HepG2 (cell line): ENCODE data around the gene MYCBP2. TPM values are rescaled to one million over a fixed set of nuclear protein-coding genes. Genes with fewer than 3 reads are reported as not detected.

ENCODE experiments used
- DMAP1 ChIP-seq: IDR thresholded peaks from 2 replicates; pipeline ENCODE4 v1.6.1; 2016
- ELF4 ChIP-seq: sonication (generic); formaldehyde crosslinking; IDR thresholded peaks from 2 replicates; pipeline ENCODE4 v1.5.0; 2020; ENCODE audit warnings: missing genetic modification reagents, mild to moderate bottlenecking, moderate library complexity, borderline replicate concordance
- FOSL1 ChIP-seq: sonication (generic); formaldehyde crosslinking; IDR thresholded peaks from 2 replicates; pipeline ENCODE4 v1.9.0; 2021; ENCODE audit warnings: missing genetic modification reagents, borderline replicate concordance
- FOXJ3 ChIP-seq: sonication (generic); formaldehyde crosslinking; IDR thresholded peaks from 2 replicates; pipeline ENCODE4 v1.4.0; 2020; ENCODE audit warnings: missing genetic modification reagents, mild to moderate bottlenecking, borderline replicate concordance
- GABPB1 ChIP-seq: IDR thresholded peaks from 2 replicates; pipeline ENCODE4 v1.6.1; 2016; ENCODE audit warnings: mild to moderate bottlenecking, missing genetic modification reagents, moderate library complexity, missing compliant biosample characterization
- HOXD1 ChIP-seq: sonication (generic); formaldehyde crosslinking; IDR thresholded peaks from 2 replicates; pipeline ENCODE4 v1.5.0; 2020; ENCODE audit warnings: missing genetic modification reagents
- JUN ChIP-seq: sonication (generic); formaldehyde crosslinking; IDR thresholded peaks from 2 replicates; pipeline ENCODE4 v1.4.0; 2020; ENCODE audit warnings: mild to moderate bottlenecking, missing genetic modification reagents
- MEIS2 ChIP-seq: sonication (generic); formaldehyde crosslinking; IDR thresholded peaks from 2 replicates; pipeline ENCODE4 v1.9.0; 2021; ENCODE audit warnings: mild to moderate bottlenecking, missing genetic modification reagents
- PCBP1 ChIP-seq: fragments of 200-400 bp; formaldehyde crosslinking; IDR thresholded peaks from 2 replicates; pipeline ENCODE4 v1.6.1; 2017; ENCODE audit warnings: mild to moderate bottlenecking, low read depth, low read length, borderline replicate concordance
- PHF21A ChIP-seq: sonication (generic); formaldehyde crosslinking; IDR thresholded peaks from 2 replicates; pipeline ENCODE4 v1.5.0; 2020; ENCODE audit warnings: mild to moderate bottlenecking, missing genetic modification reagents
- PHF8 ChIP-seq: sonication (generic); formaldehyde crosslinking; IDR thresholded peaks from 2 replicates; pipeline ENCODE4 v1.5.0; 2020; ENCODE audit warnings: missing genetic modification reagents
- SALL2 ChIP-seq: sonication (generic); formaldehyde crosslinking; IDR thresholded peaks from 2 replicates; pipeline ENCODE4 v1.8.1; 2023; ENCODE audit warnings: mild to moderate bottlenecking, missing genetic modification reagents, inconsistent platforms
- SATB2 ChIP-seq: sonication (generic); formaldehyde crosslinking; IDR thresholded peaks from 2 replicates; pipeline ENCODE4 v1.5.0; 2020; ENCODE audit warnings: missing genetic modification reagents
- SYNCRIP ChIP-seq: fragments of 200-400 bp; formaldehyde crosslinking; IDR thresholded peaks from 2 replicates; pipeline ENCODE4 v1.6.1; 2018; ENCODE audit warnings: mild to moderate bottlenecking, low read depth, low read length; ENCODE audit not compliant: insufficient read depth
- TEAD3 ChIP-seq: optimal IDR thresholded peaks from 2 replicates; pipeline ENCODE3; 2016; ENCODE audit warnings: borderline replicate concordance
- ZNF207 ChIP-seq: fragments of 450-650 bp; IDR thresholded peaks from 2 replicates; pipeline ENCODE4 v1.6.1; 2016; ENCODE audit warnings: antibody characterized with exemption, borderline replicate concordance
- ZNF552 ChIP-seq: sonication (generic); formaldehyde crosslinking; IDR thresholded peaks from 2 replicates; pipeline ENCODE4 v1.9.0; 2022; ENCODE audit warnings: missing genetic modification reagents, mild to moderate bottlenecking, borderline replicate concordance
- polyA plus RNA-seq, 8 experiments: library from polyadenylated mRNA; depleted of rRNA in 3 of 8; stranded (reverse) in 7 of 8; unstranded in 1 of 8; fragments of >200 nt; fragmentation: Illumina TruSeq in 4 of 8; extraction: Trizol in 4 of 8; gene quantifications; 2 replicates each; pipeline versions ENCODE4 v1.2.1 to v1.2.3, GENCODE V29; 2011 to 2016; ENCODE audit warnings: low read depth in 4 of 8, missing spikeins in 1 of 8, mixed read lengths in 1 of 8; ENCODE audit not compliant: insufficient read depth in 1 of 8
- total RNA-seq, 5 experiments: library from RNA; depleted of rRNA; stranded (reverse); fragments of >200 nt; fragmentation: Illumina TruSeq; extraction: Trizol; gene quantifications; 2 replicates each; pipeline ENCODE4 v1.2.3, GENCODE V29; 2016; ENCODE audit warnings: low read depth in 1 of 5
- TF ChIP-seq, protein P1 (sequence below), 2 experiments: IDR thresholded peaks; 2 replicates each; pipeline ENCODE4 v1.6.1; 2011 to 2012; ENCODE audit warnings: low read length in 2 of 2, borderline replicate concordance in 1 of 2, low read depth in 1 of 2, mild to moderate bottlenecking in 1 of 2, moderate library complexity in 1 of 2
- TF ChIP-seq, protein P2 (sequence below): sonication (generic); formaldehyde crosslinking; IDR thresholded peaks from 2 replicates; pipeline ENCODE4 v1.4.0; 2020; ENCODE audit warnings: missing genetic modification reagents, low read depth, mild to moderate bottlenecking, borderline replicate concordance
- TF ChIP-seq, protein P3 (sequence below): sonication (generic); formaldehyde crosslinking; IDR thresholded peaks from 2 replicates; pipeline ENCODE4 v1.4.0; 2020; ENCODE audit warnings: missing genetic modification reagents

MYCBP2 gene
- total and polyA plus RNA-seq, 2 of the 13 experiments (the other 11 are each of a cell fraction or from before 2014, with no cell fraction given): 16.3 to 35.3 TPM

DNA sequence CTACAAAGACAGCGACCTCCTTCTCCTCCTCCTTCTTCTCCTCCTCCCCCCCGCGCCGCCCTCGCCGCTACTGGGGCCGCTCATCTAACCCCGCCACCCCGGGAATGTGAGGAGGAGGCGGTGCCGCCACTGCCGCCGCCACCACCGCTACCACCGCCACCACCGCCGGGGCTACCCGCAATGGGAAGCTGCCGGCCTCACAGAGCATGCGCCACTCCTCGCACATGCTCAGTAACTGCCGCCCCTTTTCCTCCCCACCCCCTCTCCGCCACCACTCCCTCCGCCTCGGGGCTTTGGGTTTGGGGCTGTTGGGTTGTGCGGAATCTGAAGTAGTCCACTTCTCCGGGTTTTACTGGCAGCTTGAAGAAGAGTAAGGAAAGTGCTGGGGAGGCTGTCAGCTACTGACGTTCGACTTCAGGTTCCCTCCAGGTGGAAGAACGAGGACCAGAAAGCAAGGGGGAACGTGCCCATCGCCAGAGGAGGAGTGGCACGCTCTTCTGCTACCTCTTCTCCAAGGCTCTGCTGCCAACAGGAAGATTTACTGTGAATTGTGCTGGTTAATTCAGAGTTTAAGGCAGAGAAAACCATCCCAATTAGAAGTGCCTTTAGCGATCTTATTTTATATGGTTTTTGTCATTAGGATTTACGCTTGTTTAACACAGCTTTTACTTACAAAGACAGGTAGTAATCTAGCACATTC lies at the start of gene MYCBP2 (continued):
- TF ChIP-seq, protein P1, sequence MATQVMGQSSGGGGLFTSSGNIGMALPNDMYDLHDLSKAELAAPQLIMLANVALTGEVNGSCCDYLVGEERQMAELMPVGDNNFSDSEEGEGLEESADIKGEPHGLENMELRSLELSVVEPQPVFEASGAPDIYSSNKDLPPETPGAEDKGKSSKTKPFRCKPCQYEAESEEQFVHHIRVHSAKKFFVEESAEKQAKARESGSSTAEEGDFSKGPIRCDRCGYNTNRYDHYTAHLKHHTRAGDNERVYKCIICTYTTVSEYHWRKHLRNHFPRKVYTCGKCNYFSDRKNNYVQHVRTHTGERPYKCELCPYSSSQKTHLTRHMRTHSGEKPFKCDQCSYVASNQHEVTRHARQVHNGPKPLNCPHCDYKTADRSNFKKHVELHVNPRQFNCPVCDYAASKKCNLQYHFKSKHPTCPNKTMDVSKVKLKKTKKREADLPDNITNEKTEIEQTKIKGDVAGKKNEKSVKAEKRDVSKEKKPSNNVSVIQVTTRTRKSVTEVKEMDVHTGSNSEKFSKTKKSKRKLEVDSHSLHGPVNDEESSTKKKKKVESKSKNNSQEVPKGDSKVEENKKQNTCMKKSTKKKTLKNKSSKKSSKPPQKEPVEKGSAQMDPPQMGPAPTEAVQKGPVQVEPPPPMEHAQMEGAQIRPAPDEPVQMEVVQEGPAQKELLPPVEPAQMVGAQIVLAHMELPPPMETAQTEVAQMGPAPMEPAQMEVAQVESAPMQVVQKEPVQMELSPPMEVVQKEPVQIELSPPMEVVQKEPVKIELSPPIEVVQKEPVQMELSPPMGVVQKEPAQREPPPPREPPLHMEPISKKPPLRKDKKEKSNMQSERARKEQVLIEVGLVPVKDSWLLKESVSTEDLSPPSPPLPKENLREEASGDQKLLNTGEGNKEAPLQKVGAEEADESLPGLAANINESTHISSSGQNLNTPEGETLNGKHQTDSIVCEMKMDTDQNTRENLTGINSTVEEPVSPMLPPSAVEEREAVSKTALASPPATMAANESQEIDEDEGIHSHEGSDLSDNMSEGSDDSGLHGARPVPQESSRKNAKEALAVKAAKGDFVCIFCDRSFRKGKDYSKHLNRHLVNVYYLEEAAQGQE (IDR thresholded peaks at IDR 0.05; ENCODE audit: borderline replicate concordance in 1 of 2, low read depth in 1 of 2, low read length in 2 of 2): peak in 1 of 2 experiments; percentile 28; a peak in 1 of 4 replicates
- TF ChIP-seq PHF8 (CRISPR knock-in tag) (peak; percentile 83), PCBP1 (no peak), FOSL1 (no peak), ZNF552 (no peak), SALL2 (CRISPR knock-in tag) (no peak), FOXJ3 (no peak; the same call in 1 of the 2 replicates), GABPB1 (peak; percentile 65), ELF4 (no peak), HOXD1 (no peak), SYNCRIP (no peak), JUN (CRISPR knock-in tag) (no peak), MEIS2 (CRISPR knock-in tag) (peak; percentile 91), SATB2 (CRISPR knock-in tag) (0 out of 2 replicates have a peak, but pooled peaks have one; percentile 50), DMAP1 (CRISPR knock-in tag) (peak; percentile 70; the same call in 1 of the 2 replicates), ZNF207 (no peak), TEAD3 (CRISPR knock-in tag) (peak; percentile 91), PHF21A (CRISPR knock-in tag) (peak; percentile 79)
- TF ChIP-seq, protein P2, sequence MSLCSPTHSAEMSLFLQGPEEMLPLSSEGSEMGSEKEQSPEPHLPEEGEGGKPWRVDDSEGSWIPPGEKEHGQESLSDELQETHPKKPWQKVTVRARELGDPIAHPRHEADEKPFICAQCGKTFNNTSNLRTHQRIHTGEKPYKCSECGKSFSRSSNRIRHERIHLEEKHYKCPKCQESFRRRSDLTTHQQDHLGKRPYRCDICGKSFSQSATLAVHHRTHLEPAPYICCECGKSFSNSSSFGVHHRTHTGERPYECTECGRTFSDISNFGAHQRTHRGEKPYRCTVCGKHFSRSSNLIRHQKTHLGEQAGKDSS (CRISPR knock-in tag): no peak
- TF ChIP-seq, protein P3, sequence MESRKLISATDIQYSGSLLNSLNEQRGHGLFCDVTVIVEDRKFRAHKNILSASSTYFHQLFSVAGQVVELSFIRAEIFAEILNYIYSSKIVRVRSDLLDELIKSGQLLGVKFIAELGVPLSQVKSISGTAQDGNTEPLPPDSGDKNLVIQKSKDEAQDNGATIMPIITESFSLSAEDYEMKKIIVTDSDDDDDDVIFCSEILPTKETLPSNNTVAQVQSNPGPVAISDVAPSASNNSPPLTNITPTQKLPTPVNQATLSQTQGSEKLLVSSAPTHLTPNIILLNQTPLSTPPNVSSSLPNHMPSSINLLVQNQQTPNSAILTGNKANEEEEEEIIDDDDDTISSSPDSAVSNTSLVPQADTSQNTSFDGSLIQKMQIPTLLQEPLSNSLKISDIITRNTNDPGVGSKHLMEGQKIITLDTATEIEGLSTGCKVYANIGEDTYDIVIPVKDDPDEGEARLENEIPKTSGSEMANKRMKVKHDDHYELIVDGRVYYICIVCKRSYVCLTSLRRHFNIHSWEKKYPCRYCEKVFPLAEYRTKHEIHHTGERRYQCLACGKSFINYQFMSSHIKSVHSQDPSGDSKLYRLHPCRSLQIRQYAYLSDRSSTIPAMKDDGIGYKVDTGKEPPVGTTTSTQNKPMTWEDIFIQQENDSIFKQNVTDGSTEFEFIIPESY (CRISPR knock-in tag): peak; percentile 41; the same call in 1 of the 2 replicates
